Body of pancreas (tissue), 4 donors: ENCODE data around the gene ATP6V0A1. TPM values are rescaled to one million over a fixed set of nuclear protein-coding genes. Genes with fewer than 3 reads are reported as not detected.
"Not testable (repeated sequence)": the region's sequence is repeated elsewhere in the genome, so short reads cannot be mapped to it uniquely, and the experiment has no call there.

ENCODE experiments used
- ATAC-seq: fragments of 150-250 bp; one replicate; pipeline ENCODE4 v1.9.1; 2016
- DNase-seq, 4 donors: peaks; one replicate each; pipeline ENCODE4 v3.0.0-alpha.2; 2019
- H3K27ac ChIP-seq, 4 donors: fragments of 200-600 bp; sonication (generic); 1 replicate in 3 of 4; 2 replicates in 1 of 4; pipeline versions ENCODE4 v1.5.1 to v1.6.1; 2016 to 2019; ENCODE audit warnings: mild to moderate bottlenecking in 1 of 4, mixed read lengths in 1 of 4, moderate library complexity in 1 of 4
- H3K27me3 ChIP-seq, 2 donors: fragments of 200-600 bp; sonication (generic); one replicate each; pipeline ENCODE4 v1.6.0; 2016; ENCODE audit warnings: mild to moderate bottlenecking in 1 of 2
- H3K36me3 ChIP-seq, 2 donors: fragments of 200-600 bp; sonication (generic); replicated peaks in 1 of 2; 2 replicates each; pipeline ENCODE4 v1.5.1; 2016; ENCODE audit warnings: low read depth in 2 of 2; ENCODE audit not compliant: insufficient read depth in 1 of 2
- H3K4me1 ChIP-seq: fragments of 200-600 bp; sonication (generic); one replicate; pipeline ENCODE4 v1.6.0; 2016
- H3K4me3 ChIP-seq, 2 donors: fragments of 200-600 bp; sonication (generic); 1 replicate in 1 of 2; 2 replicates in 1 of 2; pipeline ENCODE4 v1.5.1; 2016 to 2019
- H3K9me3 ChIP-seq, 3 donors: fragments of 200-600 bp; sonication (generic); 1 replicate in 2 of 3; 2 replicates in 1 of 3; pipeline ENCODE4 v1.5.1; 2016
- CTCF ChIP-seq, 7 experiments: fragments of 450-650 bp in 4 of 7; fragments of 200-600 bp in 3 of 7; sonication (generic) in 3 of 7; IDR thresholded peaks; one replicate each; pipeline ENCODE4 v1.5.1; 2016 to 2019; ENCODE audit warnings: antibody characterized with exemption in 7 of 7
- POLR2A ChIP-seq, 3 donors: fragments of 450-650 bp; IDR thresholded peaks; one replicate each; pipeline ENCODE4 v1.6.1; 2016; ENCODE audit warnings: antibody characterized with exemption in 3 of 3, mild to moderate bottlenecking in 2 of 3
- WGBS, 2 donors: methylation state at CpG; one replicate each; pipeline ENCODE4 v1.1.5; 2017; 5-methylcytosine and 5-hydroxymethylcytosine counted together
- intact Hi-C: fragments of 100-400 bp; cut with DNase I; formaldehyde crosslinking; loops from one replicate; pipeline ENCODE4 v1.15.1; 2023
- total RNA-seq, 2 donors: library from RNA; depleted of rRNA; stranded (reverse); fragments of >200 nt; gene quantifications; one replicate each; pipeline ENCODE4 v1.1.0, GENCODE V29; 2016

Gene ATP6V0A1
- total RNA-seq, 2 donors from 2014 or later: 35.5 to 71.5 TPM

DNA sequence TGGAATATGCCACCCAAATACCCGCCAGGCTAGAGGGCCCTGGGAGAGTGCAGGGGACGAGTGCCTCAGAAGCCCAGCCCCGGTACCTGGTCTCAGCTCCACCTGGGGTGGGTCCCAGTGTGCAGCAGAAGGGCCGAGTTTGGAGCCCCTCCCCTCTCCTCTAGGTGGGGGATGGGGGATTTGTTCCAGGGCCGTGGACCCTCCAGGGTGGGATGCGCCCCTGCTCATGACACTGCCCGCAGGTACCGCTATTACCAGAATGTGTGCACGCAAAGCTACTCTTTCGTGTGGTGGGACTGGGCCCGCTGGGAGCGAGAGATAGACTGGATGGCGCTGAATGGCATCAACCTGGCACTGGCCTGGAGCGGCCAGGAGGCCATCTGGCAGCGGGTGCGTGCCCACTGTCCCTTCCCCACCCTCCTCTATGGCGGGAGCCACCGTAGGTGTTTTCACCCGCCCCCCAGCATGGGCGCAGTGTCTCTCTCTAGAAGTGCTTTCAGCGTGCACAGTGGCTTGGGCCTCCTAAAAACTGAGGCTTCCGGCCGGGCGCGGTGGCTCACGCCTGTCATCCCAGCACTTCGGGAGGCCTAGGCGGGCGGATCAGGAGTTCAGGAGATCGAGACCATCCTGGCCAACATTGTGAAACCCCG is 78.6 kb downstream of the ATP6V0A1 start:
- peak overlapping the region; percentile 90 to 94 (median 92) for H3K27ac ChIP-seq
- ATAC-seq (no peak), DNase-seq (no peak)
- peaks cover 30% of the 10 kb centered on the region for H3K4me1 ChIP-seq
- no peaks in the 10 kb centered on the region for H3K27me3 ChIP-seq
- intact Hi-C loops: no loop called here
- 78 to 95% methylated on average over 12 to 31 of the region's 31 CpGs for WGBS, 2 donors
- H3K9me3 ChIP-seq: no peaks in the 10 kb centered on the region
- H3K4me3 ChIP-seq: peak overlapping the region; percentile 27 to 47
- peaks cover 0 to 8% of the 10 kb centered on the region in 2 donors for H3K36me3 ChIP-seq
- TF ChIP-seq POLR2A (IDR thresholded peaks at IDR 0.05) (no peak), CTCF (IDR thresholded peaks at IDR 0.05) (no peak)

- Histone ChIP-seq H3K4me1 (peaks cover 30% of the 10 kb centered on the region), H3K9me3 (no peaks in the 10 kb centered on the region), H3K27me3 (no peaks in the 10 kb centered on the region), H3K27ac (no peak overlapping the region), H3K36me3 (peaks cover 0 to 9% of the 10 kb centered on the region in 2 donors), H3K4me3 (no peak overlapping the region)
- 93 to 97% methylated on average over 5 of the region's 5 CpGs for WGBS, 2 donors
- TF ChIP-seq POLR2A (IDR thresholded peaks at IDR 0.05) (no peak), CTCF (IDR thresholded peaks at IDR 0.05) (no peak)
- intact Hi-C loops: no loop called here
- DNase-seq: no peak
- ATAC-seq: no peak
Measured at GRCh38 chr17:42537826-42538451, 79.3 kb downstream of the ATP6V0A1 start.

- Histone ChIP-seq H3K4me1 (peaks cover 30% of the 10 kb centered on the region), H3K36me3 (peaks cover 0 to 9% of the 10 kb centered on the region in 2 donors), H3K9me3 (no peaks in the 10 kb centered on the region), H3K27me3 (no peaks in the 10 kb centered on the region), H3K27ac (no peak overlapping the region), H3K4me3 (no peak overlapping the region)
- WGBS, 2 donors: 89 to 95% methylated on average over 14 of the region's 14 CpGs
- DNase-seq (no peak), ATAC-seq (no peak)
- intact Hi-C loops: no loop called here
- no peak for TF ChIP-seq POLR2A (IDR thresholded peaks at IDR 0.05)
- TF ChIP-seq CTCF (IDR thresholded peaks at IDR 0.05): no peak
Measured at GRCh38 chr17:42538482-42538881, 79.8 kb downstream of the ATP6V0A1 start.

DNA sequence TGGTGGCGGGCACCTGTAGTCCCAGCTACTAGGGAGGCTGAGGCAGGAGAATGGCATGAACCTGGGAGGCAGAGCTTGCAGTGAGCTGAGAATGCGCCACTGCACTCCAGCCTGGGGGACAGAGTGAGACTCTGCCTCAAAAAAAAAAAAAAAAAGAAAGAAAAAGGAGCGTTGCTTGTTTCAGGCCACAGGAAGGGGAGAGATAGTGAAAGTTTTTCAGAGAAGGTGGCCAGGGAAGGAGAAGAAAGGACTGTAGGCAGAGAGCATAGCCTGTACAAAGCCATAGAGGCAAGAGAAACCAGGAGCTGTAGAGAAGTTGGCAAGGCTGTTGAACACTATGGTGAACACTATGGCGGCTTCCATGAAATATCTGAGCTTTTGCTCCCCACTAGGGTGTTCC is 81.9 kb downstream of the ATP6V0A1 start:
- H3K27ac ChIP-seq, H3K36me3 ChIP-seq, ATAC-seq, H3K27me3 ChIP-seq, H3K4me3 ChIP-seq, DNase-seq, intact Hi-C loops, H3K9me3 ChIP-seq: not testable (repeated sequence)
- 93 to 95% methylated on average over 4 of the region's 4 CpGs for WGBS, 2 donors
- peaks cover 20% of the 10 kb centered on the region for H3K4me1 ChIP-seq

- TF ChIP-seq POLR2A (IDR thresholded peaks at IDR 0.05) (no peak), CTCF (IDR thresholded peaks at IDR 0.05) (no peak)
- no peaks in the 10 kb centered on the region for H3K9me3 ChIP-seq
- peak in 1 of 4 donors; percentile 50 for DNase-seq
- 82 to 84% methylated on average over 16 to 17 of the region's 17 CpGs for WGBS, 2 donors
- H3K27me3 ChIP-seq: no peaks in the 10 kb centered on the region
- H3K4me3 ChIP-seq: no peak overlapping the region
- peaks cover 0 to 9% of the 10 kb centered on the region in 2 donors for H3K36me3 ChIP-seq
- intact Hi-C loops: no loop called here
- peaks cover 16% of the 10 kb centered on the region for H3K4me1 ChIP-seq
- H3K27ac ChIP-seq: no peak overlapping the region
- no peak for ATAC-seq
Measured at GRCh38 chr17:42541041-42541833, 82.6 kb downstream of the ATP6V0A1 start.
